HCT116 (cell line): Measurements from ENCODE around the gene DPYD. TPM values are rescaled to one million over a fixed set of nuclear protein-coding genes. Genes with fewer than 3 reads are reported as not detected.

Experiments
- ATAC-seq: fragments of 200-7000 bp; cut with Tn5 transposase; 2 replicates; pipeline ENCODE4 v1.9.1; 2020; ENCODE audit warnings: mild to moderate bottlenecking, moderate library complexity
- BruUV-seq: library from RNA; stranded (reverse); fragments of 400-500 nt; replicated peaks from 2 replicates; lab custom pipeline; 2021; lab: Mats Ljungman, UMichigan
- CTCF ChIA-PET: fragments of 300-600 bp; sonication (Branson Sonifier 250); formaldehyde crosslinking; loops from one replicate; lab custom pipeline; 2021; ENCODE audit warnings: antibody characterized with exemption; lab: Charles Lee
- POLR2A ChIA-PET: fragments of 300-600, 350-600 bp; sonication (Branson Sonifier 250); formaldehyde crosslinking; loops from one replicate; lab custom pipeline; 2021; ENCODE audit warnings: antibody characterized with exemption; lab: Charles Lee
- RAD21 ChIA-PET, 2 experiments: fragments of 300-600 bp; sonication (Branson Sonifier 250); formaldehyde crosslinking; loops; one replicate each; lab custom pipeline; 2023; ENCODE audit warnings: low total read pairs in 2 of 2; ENCODE audit not compliant: uncharacterized antibody in 2 of 2, unreplicated experiment in 2 of 2, low non-redundant PET in 1 of 2; lab: Charles Lee
- DNase-seq: peaks from one replicate; pipeline ENCODE4 v3.0.0-alpha.2; 2010; ENCODE audit warnings: low read depth, low spot score
- H2AFZ ChIP-seq: fragments of 200-600 bp; shearing (Covaris generic), sonication (generic); 2 replicates; pipeline ENCODE4 v1.6.1; 2017; ENCODE audit warnings: low read depth, mixed run types, mixed read lengths, antibody characterized with exemption, low read length; ENCODE audit not compliant: poor library complexity, severe bottlenecking
- H3K27ac ChIP-seq: 2 replicates; pipeline ENCODE4 v1.5.1; 2012; ENCODE audit warnings: low read depth, low read length
- H3K27me3 ChIP-seq: fragments of 200-600 bp; sonication (generic); 2 replicates; pipeline ENCODE4 v1.6.1; 2016; ENCODE audit warnings: mixed run types, low read length, mixed read lengths; ENCODE audit not compliant: insufficient read depth
- H3K36me3 ChIP-seq, 2 experiments: fragments of 200-500 bp in 1 of 2; fragments of 200-600 bp in 1 of 2; sonication (Bioruptor generic) in 1 of 2; sonication (generic) in 1 of 2; 2 replicates each; pipeline versions ENCODE4 v1.5.1 to v1.6.1; 2014 to 2016; ENCODE audit warnings: low read length in 2 of 2, inconsistent platforms in 1 of 2, mixed read lengths in 1 of 2, mixed run types in 1 of 2; ENCODE audit not compliant: insufficient read depth in 2 of 2, control insufficient read depth in 1 of 2
- H3K4me1 ChIP-seq, 2 experiments: fragments of 200-600 bp in 1 of 2; sonication (generic) in 1 of 2; 2 replicates each; pipeline versions ENCODE4 v1.5.1 to v1.6.1; 2012 to 2017; ENCODE audit warnings: low read length in 2 of 2, inconsistent platforms in 1 of 2, mild to moderate bottlenecking in 1 of 2, mixed read lengths in 1 of 2, mixed run types in 1 of 2, moderate library complexity in 1 of 2; ENCODE audit not compliant: insufficient read depth in 2 of 2, control insufficient read depth in 1 of 2
- H3K4me2 ChIP-seq: fragments of 200-600 bp; sonication (generic); 2 replicates; pipeline ENCODE4 v1.6.1; 2017; ENCODE audit warnings: mixed run types, low read length, mixed read lengths
- H3K4me3 ChIP-seq, 2 experiments: fragments of 200-600 bp in 1 of 2; sonication (generic) in 1 of 2; replicated peaks in 1 of 2; 2 replicates each; pipeline ENCODE4 v1.5.1; 2011 to 2016; ENCODE audit warnings: low read length in 2 of 2, control low read depth in 1 of 2, low read depth in 1 of 2, mild to moderate bottlenecking in 1 of 2, mixed read lengths in 1 of 2, mixed run types in 1 of 2
- H3K79me2 ChIP-seq: fragments of 200-600 bp; sonication (generic); 2 replicates; pipeline ENCODE4 v1.6.1; 2017; ENCODE audit warnings: mild to moderate bottlenecking, mixed run types, low read length, moderate library complexity, mixed read lengths; ENCODE audit not compliant: insufficient read depth
- H3K9ac ChIP-seq: fragments of 200-600 bp; sonication (generic); 2 replicates; pipeline ENCODE4 v1.6.1; 2016; ENCODE audit warnings: low read length, mixed read lengths
- H3K9me2 ChIP-seq: fragments of 200-600 bp; sonication (generic), shearing (Covaris generic); 2 replicates; pipeline ENCODE4 v1.6.1; 2017; ENCODE audit warnings: mixed run types, mild to moderate bottlenecking, moderate library complexity; ENCODE audit not compliant: insufficient read depth
- H3K9me3 ChIP-seq, 2 experiments: fragments of 200-500 bp in 1 of 2; fragments of 200-600 bp in 1 of 2; sonication (Bioruptor generic) in 1 of 2; sonication (generic) in 1 of 2; 2 replicates each; pipeline ENCODE4 v1.6.1; 2014 to 2017; ENCODE audit warnings: low read length in 2 of 2, mixed read lengths in 2 of 2, inconsistent platforms in 1 of 2, low read depth in 1 of 2, mild to moderate bottlenecking in 1 of 2, mixed run types in 1 of 2, moderate library complexity in 1 of 2; ENCODE audit not compliant: control insufficient read depth in 1 of 2, insufficient read depth in 1 of 2
- H4K20me1 ChIP-seq: fragments of 200-600 bp; sonication (generic), shearing (Covaris generic); 2 replicates; pipeline ENCODE4 v1.6.1; 2017; ENCODE audit warnings: mixed run types, mild to moderate bottlenecking, moderate library complexity; ENCODE audit not compliant: insufficient read depth
- CBX3 ChIP-seq: IDR thresholded peaks from 2 replicates; pipeline ENCODE4 v1.6.1; 2012; ENCODE audit warnings: low read depth
- CTCF ChIP-seq, 3 experiments: fragments of 200-600 bp in 1 of 3; sonication (generic) in 1 of 3; IDR thresholded peaks in 2 of 3; conservative IDR thresholded peaks in 1 of 3; 2 replicates each; pipeline ENCODE4 v1.5.1; 2012 to 2017; ENCODE audit warnings: low read depth in 2 of 3, low read length in 2 of 3, antibody characterized with exemption in 1 of 3, borderline replicate concordance in 1 of 3, control low read depth in 1 of 3, mild to moderate bottlenecking in 1 of 3, mixed read lengths in 1 of 3, mixed run types in 1 of 3, moderate library complexity in 1 of 3; ENCODE audit not compliant: insufficient read depth in 1 of 3
- EGR1 ChIP-seq: IDR thresholded peaks from 2 replicates; pipeline ENCODE4 v1.6.1; 2012; ENCODE audit warnings: low read depth
- FOSL1 ChIP-seq: IDR thresholded peaks from 2 replicates; pipeline ENCODE4 v1.6.1; 2012; ENCODE audit warnings: low read depth
- JUND ChIP-seq: IDR thresholded peaks from 2 replicates; pipeline ENCODE4 v1.6.1; 2012
- POLR2A ChIP-seq: IDR thresholded peaks from 2 replicates; pipeline ENCODE4 v1.7.0; 2011; ENCODE audit warnings: borderline replicate concordance; ENCODE audit not compliant: insufficient read depth, insufficient read length; ENCODE audit errors: extremely low read depth
- REST ChIP-seq: IDR thresholded peaks from 2 replicates; pipeline ENCODE4 v1.6.1; 2012; ENCODE audit warnings: low read depth
- SIN3A ChIP-seq: IDR thresholded peaks from 2 replicates; pipeline ENCODE4 v1.6.1; 2012; ENCODE audit warnings: low read depth
- SP1 ChIP-seq: IDR thresholded peaks from 2 replicates; pipeline ENCODE4 v1.6.1; 2012; ENCODE audit warnings: low read depth
- ZFX ChIP-seq: fragments of 450-650 bp; IDR thresholded peaks from 2 replicates; pipeline ENCODE4 v1.6.1; 2017
- intact Hi-C: fragments of 100-400 bp; cut with micrococcal nuclease; formaldehyde crosslinking; loops from 2 replicates; pipeline ENCODE4 v1.10.0; 2022
- total RNA-seq: library from RNA; stranded (reverse); gene quantifications from one replicate; pipeline ENCODE4 v1.2.1, GENCODE V29; 2021; ENCODE audit not compliant: unreplicated experiment

DPYD gene
- total RNA-seq, 1 experiment from 2014 or later = 1.7 TPM

- no peak for DNase-seq
- Histone ChIP-seq H3K4me2 (no peak overlapping the region), H3K79me2 (no peaks in the 10 kb centered on the region), H3K27ac (no peak overlapping the region), H4K20me1 (no peaks in the 10 kb centered on the region), H3K9me3 (no peaks in the 10 kb centered on the region), H3K9me2 (no peaks in the 10 kb centered on the region), H3K36me3 (no peaks in the 10 kb centered on the region), H3K9ac (no peak overlapping the region), H3K27me3 (no peaks in the 10 kb centered on the region)
- CTCF ChIA-PET = interaction anchor here (1.9 to 2.2 kb wide), 2 partner anchors 9 to 281 kb away, joined by 13 to 14 read pairs; no protein-coding TSS in a partner anchor
- no peak for ATAC-seq
- no TSS peak for BruUV-seq
- intact Hi-C loops = loop anchor here (2.0 to 5.0 kb wide), 2 partner anchors 282 to 806 kb away; no protein-coding TSS in a partner anchor
- TF ChIP-seq FOSL1 (no peak), JUND (no peak), CTCF (IDR thresholded peaks at IDR 0.05 in 2 of 3, conservative IDR thresholded peaks at IDR 0.05 in 1 of 3; ENCODE audit: borderline replicate concordance in 1 of 3, insufficient read depth in 1 of 3, low read depth in 2 of 3, low read length in 2 of 3) (no peak; a peak in 1 of 6 replicates), SP1 (no peak), REST (no peak), POLR2A (no peak), EGR1 (no peak), SIN3A (no peak), ZFX (no peak), CBX3 (no peak)
- TF ChIP-seq, all 23 proteins: peak for 0
- ChIA-PET POLR2A (interaction anchor here (1.0 kb wide), 1 partner anchor 33 kb away, joined by 3 read pairs; no protein-coding TSS in a partner anchor), RAD21 (no interaction called here)
- Histone ChIP-seq H3K4me3 (no peak overlapping the region), H2AFZ (no peak overlapping the region), H3K4me1 (no peaks in the 10 kb centered on the region)
Observed at GRCh38 chr1:97245026-97245425, 675.8 kb downstream of the DPYD start.
